GM18507 (cell line): ENCODE data around the gene ANXA2.
A peak's percentile ranks its signal among the peaks of the same experiment; 100 is the strongest.
"Not testable (repeated sequence)": the region's sequence is repeated elsewhere in the genome, so short reads cannot be mapped to it uniquely, and the experiment has no call there.

Experiments used
- DNase-seq: peaks from one replicate; pipeline ENCODE4 v3.0.0; 2011; ENCODE audit warnings: low read depth; ENCODE audit not compliant: insufficient read length; ENCODE audit errors: extremely low spot score
- FAIRE-seq: peaks from 2 replicates; lab custom pipeline; 2011; peaks lifted over from hg19 to GRCh38; lab: Jason Lieb, UNC

Gene ANXA2

DNA sequence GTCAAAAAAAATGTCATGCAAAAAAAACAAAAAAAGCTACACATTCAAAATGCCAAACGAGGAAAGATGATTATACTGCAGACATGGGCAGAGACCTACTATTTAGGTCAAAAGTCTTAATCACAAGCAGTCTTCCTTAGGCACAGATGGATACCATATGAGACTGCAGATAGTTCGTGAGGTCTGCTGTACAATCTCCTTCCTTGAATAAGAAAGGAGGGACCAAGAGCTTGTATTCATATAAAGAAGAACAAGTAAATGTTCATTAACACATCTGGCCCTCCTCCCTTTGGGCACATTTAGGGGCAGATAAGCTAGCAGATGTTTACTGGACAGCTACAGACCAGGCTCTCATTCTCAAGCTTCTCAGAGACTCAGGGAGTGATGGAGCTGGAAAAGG lies 45.3 kb downstream of the ANXA2 start:
- DNase-seq (no peak), FAIRE-seq (no peak)

DNA sequence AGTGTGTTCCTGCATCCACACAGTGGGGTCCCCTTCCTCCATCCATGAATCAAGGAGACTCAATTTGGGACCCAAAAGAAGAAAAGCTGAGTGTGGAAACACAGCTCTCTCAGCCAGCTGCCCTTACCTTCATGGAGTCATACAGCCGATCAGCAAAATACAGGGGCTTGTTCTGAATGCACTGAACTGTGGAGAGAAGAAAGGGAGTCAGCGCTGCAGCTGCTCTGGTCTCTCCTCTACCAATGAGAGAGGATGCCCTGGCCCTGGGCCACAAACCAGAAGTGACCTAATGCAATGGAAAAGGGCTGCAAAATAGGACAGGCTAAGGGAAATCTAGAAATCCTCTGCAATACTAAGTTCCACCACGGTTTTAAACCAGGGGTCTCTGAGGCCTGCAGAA lies 46.7 kb downstream of the ANXA2 start:
- no peak for DNase-seq
- no peak for FAIRE-seq

DNA sequence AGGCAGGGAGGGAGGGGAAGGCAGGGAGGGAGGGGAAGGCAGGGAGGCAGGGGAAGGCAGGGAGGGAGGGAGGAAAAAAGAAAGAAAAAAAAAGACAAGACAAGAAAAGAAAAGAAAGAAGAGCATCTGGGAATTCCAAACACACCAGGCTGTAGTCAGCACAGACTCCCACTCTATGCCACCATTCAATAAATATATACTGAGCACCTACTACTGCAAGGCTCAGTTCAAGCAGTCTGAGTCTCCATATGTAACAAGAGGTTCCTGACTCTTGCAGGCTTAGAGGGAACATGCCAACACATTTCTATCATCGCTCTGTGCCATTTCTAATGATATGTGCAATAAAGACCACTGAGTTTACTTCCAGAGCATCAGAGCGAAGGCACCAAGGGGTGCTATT lies 47.7 kb downstream of the ANXA2 start:
- DNase-seq, result no peak
- FAIRE-seq, result no peak

DNA sequence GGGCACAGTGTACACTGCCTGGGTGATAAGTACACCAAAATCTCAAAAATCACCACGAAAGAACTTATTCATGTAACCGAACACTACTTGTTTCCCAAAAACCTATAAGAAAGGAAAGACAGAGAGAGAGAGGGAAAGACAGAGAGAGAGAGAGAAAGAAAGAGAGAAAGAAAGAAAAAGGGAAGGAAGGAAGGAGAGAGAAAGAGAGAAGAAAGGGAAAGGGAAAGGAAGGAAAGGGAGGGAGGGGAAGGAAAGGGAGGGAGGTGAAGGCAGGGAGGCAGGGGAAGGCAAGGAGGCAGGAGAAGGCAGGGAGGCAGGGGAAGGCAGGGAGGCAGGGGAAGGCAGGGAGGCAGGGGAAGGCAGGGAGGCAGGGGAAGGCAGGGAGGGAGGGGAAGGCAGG lies 48.2 kb downstream of the ANXA2 start:
- no peak for FAIRE-seq
- no peak for DNase-seq

DNA sequence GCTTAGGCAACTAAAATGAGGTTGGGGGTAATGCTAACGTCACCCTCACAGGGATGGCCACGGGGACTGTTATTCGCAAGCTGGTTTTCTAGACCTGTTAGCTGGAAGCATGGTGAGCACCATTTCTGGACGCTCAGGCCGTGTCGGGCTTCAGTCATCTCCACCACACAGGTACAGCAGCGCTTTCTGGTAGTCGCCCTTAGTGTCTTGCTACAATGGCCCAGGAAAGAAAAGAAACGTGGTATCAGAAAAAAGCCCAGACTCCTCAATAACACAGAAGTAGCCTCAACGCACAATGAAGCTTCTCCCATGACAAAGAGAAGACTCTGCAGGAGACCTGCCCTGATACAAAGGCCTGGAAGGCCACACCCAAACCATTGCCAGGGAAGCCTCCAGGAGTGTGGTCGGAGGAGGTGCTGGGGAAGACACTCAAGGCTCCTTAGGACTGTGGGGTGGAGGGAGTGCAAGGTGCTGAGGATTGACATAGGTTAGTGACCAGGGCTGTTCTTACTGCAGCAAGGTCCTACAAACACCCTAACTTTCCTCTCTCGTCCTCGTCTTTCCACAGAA lies 50.2 kb downstream of the ANXA2 start:
- FAIRE-seq, result no peak
- no peak for DNase-seq

DNA sequence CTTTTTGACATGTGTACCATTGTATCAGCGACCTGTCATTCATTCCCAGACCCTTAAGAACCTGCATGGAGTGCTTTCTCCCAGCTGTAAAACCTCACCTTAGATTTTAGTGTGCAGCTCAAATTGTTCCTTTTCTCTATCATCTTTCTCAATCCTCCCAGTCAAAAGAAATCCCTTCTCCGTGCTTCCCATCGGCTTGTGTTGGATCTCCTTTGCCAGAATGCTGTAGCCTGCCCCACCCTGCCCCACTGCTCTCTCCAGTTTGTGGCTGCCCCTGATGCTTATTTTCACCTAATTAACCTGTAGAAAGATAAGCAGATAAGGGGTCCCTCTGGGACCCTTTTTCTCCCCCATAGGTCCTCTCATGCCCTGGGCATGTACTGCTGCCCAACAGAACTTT lies 51.1 kb downstream of the ANXA2 start:
- DNase-seq (no peak), FAIRE-seq (no peak)

DNA sequence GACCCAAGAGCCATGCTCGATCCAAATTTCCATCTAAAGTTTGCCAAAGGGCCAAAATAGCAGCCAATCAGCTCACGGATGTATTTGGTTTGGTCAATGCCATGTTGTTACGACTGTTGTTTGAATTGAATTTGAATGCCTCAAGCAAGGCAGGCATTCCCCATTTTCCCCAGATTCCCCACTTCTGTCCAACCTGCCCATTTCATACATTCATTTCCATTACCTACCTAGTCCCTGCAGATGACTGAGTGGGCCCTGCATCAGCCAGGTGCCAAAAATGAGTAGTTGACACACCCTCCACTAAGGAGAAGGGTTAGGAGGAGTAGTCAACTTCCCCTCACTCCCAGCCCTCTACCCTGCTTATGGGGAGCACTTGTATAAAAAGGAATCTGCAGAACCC lies 51.7 kb downstream of the ANXA2 start:
- FAIRE-seq, result no peak

DNA sequence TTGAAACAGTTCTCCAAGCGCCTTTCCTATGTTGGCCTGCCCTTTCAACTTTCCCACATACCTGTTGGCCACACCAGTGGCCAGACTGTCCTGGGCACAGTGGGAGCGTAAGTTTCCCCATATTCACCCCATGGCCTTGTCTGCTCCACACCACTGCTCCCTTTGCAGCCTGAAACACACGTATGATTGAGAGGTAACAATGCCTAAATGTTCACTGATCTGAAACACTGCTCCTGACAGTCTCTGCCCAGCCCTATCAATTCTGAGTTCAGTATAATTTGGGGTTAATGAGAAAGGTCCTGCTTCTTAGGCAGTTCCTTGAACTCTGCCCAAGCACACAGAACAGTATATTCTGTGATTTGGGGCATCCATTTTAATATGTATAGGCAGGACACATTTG lies 52.2 kb downstream of the ANXA2 start:
- FAIRE-seq, result no peak

More for the DNA sequence above, 51.7 kb downstream of the ANXA2 start:
- no peak for DNase-seq

DNA sequence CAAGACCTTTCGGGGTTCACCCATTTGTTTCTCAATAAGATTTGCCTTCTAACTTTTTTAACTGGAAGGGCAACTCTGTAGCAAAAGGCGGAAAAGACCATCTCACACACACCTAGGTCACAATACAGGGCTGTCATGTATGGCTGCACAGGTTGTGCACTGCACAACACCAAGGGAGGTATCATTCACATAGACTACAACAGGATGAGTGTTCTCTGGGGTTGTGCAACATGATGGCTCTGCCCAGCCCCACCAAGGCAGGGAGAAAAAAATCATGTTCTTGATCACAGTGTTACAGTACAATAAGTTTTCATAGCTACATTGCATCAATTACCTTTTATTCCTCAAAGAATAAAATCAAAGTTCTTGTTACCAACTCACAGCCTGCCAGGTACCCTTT lies 52.8 kb downstream of the ANXA2 start:
- DNase-seq (no peak), FAIRE-seq (no peak)

More for the DNA sequence above, 52.2 kb downstream of the ANXA2 start:
- DNase-seq, result no peak

DNA sequence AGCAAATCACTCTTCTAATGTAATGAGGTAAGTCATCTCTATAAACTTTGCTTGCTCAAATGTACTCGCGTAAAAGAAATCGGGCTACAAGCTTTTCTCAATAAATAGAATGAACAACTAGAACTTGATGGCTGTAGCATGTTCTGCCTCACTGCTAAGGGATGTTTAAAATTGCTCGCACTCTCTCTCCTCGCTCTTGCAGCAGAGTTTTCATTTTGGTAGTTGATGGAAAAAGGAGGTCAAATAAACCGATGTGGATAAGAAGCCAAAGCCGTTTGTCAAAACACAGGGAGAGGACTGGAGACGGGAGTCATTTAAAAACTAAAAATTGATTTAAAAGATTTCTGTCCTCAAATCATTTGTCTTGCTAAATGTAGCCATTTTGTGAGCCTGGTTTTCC lies 53.3 kb downstream of the ANXA2 start:
- DNase-seq (no peak), FAIRE-seq (no peak)

DNA sequence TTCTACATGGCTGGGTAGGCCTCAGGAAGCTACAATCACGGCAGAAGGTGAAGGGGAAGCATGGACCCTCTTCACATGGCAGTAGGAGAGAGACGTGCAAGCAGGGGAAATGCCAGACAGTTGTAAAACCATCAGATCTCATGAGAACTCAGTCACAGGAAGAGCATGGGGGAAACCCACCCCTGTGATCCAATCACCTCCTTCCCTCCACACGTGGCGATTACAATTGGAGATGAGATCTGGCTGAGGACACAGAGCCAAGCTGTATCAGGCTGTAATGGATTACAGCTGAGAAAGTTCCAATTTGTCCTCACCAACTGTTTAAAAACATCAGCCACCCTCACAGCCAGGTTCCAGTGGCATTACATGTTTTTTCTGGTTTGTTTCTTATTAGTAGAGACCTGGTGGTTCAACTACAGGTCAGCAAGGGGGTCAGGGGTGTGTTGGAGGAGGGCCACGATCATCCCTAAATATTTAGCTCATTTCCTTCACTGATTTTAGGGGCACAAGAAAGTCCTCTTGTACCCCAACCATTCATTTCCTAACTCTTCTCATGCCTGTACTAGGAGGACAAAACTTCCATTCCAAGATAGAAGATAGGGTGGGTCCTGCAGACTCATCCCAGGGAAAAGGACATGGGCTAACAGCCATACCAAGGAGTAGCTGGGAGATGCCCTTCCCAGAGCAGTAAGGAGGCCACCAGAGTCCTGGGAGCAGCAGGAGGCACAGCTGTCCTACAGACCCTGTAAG lies 54.4 kb downstream of the ANXA2 start:
- no peak for DNase-seq
- FAIRE-seq, result no peak

DNA sequence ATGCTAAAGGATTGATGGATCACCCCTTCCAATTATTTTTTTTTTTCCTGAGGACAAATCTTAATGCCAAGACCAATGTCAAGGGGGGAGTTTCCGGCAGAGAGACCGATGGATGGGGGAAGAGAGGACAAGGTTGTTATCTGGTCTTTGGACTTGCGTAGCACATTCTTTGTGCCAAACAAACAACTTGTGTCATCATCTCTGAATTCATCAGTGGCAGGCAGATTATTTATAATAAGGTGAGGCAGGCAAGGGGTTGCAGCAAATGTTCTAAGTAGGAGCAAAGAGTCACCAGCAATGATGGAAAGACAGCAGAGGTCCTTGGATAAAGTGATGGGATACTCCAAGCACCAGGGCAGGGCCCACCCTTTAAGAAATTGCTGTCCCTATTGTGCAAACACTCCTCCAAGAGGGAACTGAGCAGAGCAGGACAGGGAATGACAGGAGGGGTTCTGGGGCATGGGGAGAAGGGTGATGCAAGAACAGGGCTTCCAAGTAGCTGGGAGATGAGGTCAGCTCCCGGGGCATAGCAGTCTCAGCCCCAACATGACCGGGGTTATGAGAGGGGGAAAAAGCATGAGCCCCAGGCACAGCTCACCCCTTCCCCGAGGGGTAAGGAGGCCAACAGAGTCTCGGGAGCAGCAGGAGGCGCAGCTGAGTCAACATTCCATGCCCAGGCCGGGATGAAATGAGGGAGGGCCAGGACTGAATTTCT lies 57.4 kb downstream of the ANXA2 start:
- FAIRE-seq, result no peak
- DNase-seq, result no peak

DNA sequence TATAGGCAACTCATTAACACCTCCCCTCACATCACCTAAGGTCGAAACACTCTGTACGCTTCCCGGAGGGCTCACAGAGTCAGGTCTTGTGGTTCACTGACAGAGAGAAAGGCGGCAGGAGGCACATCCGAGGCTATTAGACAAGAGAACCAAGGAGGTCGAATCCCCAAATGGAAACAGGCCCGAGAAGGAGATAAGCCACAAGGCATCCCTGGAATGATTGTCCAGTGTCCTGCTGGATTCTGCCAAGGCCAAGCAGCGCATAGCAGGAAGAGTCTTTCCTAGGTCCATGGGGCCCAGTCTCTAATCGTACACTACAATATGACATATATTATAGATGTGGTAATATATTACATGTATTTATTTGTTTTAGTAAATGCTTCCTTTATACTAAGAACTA lies 58.5 kb downstream of the ANXA2 start:
- no peak for DNase-seq
- FAIRE-seq, result no peak

DNA sequence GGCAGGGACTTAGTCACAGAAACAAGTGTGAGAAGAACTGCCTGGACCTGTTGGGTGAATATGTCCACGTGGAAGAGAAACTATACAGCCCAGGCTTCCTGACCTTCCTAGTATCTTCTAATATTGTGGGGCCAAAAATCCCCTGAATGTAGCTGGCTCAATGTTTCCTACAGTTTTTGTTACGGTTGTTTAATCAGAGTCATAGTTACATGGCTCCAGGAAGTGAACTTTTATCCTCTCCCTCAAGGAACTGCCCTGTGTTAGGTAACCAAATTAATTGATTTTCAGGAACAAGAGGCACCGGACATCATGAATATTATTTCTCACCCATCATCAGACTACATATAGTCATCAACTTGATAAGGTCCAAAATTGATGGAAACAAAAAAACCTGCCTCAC lies 59.0 kb downstream of the ANXA2 start:
- no peak for FAIRE-seq
- DNase-seq, result no peak

DNA sequence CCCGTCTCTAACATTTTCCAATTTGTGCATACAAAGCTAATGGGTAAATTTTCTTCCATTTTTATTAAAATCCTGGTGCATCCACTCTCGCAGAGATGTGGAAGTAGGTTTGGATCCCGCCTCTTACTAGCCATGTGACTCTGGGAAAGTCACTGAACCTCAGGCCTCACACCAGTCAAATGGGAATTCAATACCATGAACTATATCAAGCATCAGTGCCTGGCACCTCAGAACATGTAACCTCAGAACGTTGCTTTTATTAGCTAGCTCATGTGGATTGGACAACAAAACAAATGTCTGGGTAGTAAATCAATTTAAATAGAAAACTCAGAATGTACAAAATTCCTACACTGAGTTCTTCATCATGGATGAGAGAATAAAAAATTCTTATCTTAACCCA lies 60.7 kb downstream of the ANXA2 start:
- FAIRE-seq, result no peak
- no peak for DNase-seq

DNA sequence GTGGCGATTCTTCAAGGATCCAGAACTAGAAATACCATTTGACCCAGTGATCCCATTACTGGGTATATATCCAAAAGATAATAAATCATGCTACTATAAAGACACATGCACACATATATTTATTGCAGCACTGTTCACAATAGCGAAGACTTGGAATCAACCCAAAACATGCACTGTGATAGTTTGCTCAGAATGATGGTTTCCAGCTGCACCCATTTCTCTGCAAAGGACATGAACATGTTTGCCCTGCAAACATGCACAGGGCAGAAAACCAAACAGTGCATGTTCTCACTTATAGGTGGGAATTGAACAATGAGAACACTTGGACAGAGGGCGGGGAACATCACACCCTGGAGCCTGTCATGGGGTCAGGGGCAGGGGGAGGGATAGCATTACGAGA lies 62.5 kb downstream of the ANXA2 start:
- FAIRE-seq, DNase-seq: not testable (repeated sequence)

DNA sequence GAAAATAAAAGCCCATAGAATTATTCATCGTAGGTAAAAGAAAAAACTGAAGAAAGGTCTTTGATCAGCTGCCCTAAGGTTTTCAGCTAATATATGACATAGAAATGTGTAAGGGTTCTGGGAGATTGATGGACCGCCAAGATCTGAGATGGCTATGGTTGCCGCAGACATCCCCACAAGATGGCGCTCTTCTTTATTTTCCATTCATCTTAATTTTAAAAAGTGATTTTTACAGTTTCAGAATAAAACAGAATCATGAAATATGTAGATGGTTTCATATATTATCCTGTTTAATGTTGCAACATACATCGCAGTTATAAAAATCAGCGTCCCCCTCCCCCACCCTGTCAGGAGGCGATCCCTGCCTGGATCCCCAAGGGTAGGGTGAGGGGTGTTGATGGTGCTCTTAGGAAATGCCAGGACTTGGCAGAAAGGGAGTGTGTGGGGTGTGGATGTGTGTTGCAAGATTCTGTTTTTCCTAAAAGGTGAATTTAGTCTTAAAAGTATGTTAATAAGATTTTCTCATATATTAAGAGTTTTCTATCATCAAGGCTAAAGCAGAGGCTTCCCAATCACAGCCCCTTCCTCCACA lies 68.8 kb downstream of the ANXA2 start:
- DNase-seq (no peak), FAIRE-seq (peak; percentile 12)

DNA sequence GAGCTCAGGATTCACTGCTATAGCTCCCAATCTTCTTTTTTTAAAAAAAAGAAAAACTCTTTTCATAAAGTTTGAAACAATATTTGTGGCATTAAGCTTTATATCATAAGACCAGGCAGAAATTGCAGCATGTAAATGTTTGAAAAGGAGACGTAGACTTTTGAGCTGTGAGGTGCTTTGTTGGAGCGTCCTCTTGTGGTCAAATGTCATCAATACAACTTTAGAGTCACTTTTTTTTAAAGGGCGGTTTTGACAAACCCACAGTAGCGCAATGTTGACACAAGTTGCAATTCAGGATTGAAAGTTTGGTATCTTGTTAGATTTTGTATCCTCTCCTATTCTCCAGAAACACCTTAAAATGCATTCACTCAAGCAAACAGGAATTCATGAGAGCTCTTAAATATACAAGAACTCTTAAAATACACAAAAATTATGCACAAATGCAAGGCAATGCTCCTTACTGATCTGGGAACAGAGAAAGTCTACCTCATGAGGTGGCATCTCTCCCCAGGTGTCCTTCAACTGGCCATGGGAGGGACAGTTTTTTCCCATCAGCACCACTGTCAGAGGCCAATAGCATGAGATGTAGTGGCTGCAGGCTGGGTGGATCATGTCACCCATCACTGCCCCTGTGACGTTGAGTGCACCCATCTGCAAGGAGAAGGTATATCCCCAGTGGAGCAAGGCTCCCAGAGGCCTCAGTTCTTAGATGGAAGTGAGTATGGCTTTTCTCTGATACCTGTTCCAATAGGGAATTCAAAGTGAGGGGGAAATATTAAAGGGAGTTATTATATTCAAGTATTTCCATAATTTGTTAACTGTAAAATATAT lies 70.7 kb downstream of the ANXA2 start:
- no peak for DNase-seq
- FAIRE-seq, result peak; percentile 63

DNA sequence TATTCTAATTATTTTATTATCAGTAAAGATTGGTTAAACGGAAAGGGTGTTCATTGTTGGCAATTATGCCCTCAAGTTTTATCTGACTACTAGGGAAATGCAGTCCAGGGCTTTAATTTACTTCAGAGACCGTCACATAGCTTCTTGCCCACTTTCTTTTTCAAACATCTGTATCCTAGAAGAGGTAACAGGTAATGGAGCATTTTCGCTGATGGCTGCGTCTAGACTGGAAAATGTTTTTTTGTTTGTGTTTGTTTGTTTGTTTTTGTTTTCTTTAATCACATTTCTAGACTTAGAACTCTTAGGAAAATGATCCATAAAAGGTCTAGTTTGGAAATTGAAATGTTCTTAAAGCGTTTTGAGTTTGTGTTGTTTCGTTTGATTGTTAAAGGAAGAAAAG lies 71.4 kb downstream of the ANXA2 start:
- no peak for DNase-seq
- no peak for FAIRE-seq

DNA sequence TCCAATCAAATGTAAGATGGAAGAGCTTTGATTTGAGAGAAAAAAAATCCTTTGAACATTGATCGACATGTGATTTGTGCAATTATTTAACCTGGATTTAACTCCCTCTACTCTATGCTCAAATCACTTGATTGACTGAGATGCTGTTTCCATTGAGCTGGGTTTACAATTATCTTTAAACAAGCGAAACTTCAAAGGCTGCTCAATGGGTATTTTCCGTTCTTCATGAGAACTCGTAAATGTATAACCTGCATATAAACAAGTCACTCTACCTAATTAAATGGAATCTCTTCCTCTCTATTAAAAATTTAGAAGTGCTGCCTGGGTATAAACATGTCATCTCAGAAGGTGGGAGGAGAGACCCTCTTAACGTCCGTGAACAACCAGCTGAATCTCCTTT lies 71.9 kb downstream of the ANXA2 start:
- no peak for DNase-seq
- FAIRE-seq, result no peak
